Measurements from ENCODE around the gene PCDHB1.

PCDHB1 gene

DNA sequence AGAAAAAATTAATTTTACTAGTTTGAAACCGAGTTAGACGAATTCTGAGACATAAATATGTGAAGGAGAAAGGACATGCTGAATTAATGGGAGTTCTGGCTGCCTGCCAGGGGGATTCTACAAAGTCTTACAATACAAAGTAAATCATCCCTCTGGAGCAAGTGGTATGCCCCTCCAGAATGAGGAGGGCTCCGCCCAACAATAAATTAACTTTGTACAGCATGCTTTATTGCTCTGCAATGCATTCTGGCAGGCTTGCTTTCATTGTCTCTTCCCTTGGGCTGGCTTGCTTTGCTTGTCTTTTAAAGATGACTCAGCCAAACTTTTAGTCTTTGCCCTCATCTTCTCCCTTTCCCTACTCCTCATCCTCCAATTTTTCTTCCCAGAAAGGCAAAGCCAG is 11.7 kb upstream of the PCDHB1 start:
- DNase-seq (ENCODE audit: low read depth), result no peak
- TF ChIP-seq, protein P1, sequence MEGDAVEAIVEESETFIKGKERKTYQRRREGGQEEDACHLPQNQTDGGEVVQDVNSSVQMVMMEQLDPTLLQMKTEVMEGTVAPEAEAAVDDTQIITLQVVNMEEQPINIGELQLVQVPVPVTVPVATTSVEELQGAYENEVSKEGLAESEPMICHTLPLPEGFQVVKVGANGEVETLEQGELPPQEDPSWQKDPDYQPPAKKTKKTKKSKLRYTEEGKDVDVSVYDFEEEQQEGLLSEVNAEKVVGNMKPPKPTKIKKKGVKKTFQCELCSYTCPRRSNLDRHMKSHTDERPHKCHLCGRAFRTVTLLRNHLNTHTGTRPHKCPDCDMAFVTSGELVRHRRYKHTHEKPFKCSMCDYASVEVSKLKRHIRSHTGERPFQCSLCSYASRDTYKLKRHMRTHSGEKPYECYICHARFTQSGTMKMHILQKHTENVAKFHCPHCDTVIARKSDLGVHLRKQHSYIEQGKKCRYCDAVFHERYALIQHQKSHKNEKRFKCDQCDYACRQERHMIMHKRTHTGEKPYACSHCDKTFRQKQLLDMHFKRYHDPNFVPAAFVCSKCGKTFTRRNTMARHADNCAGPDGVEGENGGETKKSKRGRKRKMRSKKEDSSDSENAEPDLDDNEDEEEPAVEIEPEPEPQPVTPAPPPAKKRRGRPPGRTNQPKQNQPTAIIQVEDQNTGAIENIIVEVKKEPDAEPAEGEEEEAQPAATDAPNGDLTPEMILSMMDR (IDR thresholded peaks at IDR 0.05; ENCODE audit: insufficient read depth, low read depth, low read length, missing control alignments), result no peak
- no peak overlapping the region for H3K4me3 ChIP-seq (ENCODE audit: low read depth, low read length)

DNA sequence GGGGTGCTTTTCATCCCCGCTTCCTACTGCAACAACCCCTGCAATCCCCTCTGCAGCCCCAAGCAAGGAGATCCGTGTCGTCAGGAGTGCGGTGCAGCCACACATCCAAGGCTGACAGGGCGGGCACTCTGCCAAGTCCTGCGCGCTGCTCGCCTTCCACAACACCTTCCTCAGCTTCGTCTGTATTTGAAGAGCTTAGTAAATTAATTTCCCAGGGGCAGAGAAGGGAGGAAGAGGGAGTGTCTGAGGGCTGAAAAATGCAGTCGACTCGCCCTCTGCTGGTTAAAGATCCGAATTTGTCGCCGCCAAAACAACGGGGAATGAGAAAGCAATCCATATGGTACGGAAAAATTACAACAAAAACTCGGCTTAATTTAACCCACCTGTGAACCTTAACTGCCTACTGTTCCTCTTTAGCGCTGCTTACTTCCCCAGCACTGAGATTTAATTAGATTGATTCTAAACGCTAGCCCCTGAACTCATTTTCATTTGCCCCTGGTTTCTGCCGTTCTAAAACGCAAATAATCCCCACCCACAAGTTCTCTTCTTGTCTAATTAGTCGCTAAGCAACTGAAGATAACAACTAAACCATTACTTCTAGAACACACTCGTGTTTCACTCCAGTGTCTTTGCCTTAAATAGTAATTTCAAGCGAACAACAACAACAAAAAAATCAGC is 10.9 kb upstream of the PCDHB1 start:
- no peak overlapping the region for H3K4me3 ChIP-seq (ENCODE audit: low read depth, low read length)
- no peak for DNase-seq (ENCODE audit: low read depth)
- TF ChIP-seq, protein P1 (IDR thresholded peaks at IDR 0.05; ENCODE audit: insufficient read depth, low read depth, low read length, missing control alignments), result no peak

DNA sequence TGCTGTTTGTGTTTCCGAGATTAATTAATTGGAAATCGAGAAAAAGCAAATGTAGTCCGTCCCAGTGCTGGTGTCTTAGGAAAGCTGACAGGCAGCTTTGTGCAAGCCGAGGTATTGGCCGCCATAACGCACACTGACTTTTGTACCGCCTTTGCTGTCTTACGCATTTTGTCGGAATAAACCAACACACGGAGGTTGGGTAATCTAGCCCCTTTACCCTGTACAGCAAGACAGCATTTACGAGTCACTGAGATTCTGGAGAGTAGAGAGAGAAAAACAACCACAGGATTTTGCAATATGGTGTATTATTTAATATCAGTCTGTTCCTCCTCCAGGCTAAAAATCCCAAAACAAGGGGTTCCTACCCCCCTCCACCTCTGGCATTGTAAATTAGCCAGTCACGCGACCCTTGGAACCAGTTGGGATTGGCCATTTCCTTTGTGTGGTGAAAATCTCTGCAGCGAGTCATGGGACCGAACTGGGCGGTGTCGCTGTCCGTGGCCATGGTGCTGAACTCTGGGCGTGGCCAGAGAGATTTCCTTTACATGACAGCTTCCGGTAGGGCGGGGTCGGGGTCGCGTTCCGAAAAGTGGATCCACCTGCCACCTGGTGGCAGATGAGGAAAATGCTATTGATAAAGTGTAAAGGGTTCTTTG is 10.3 kb upstream of the PCDHB1 start:
- DNase-seq (ENCODE audit: low read depth), result peak; percentile 60
- TF ChIP-seq, protein P1 (IDR thresholded peaks at IDR 0.05; ENCODE audit: insufficient read depth, low read depth, low read length, missing control alignments), result peak; percentile 26
- no peak overlapping the region for H3K4me3 ChIP-seq (ENCODE audit: low read depth, low read length)

DNA sequence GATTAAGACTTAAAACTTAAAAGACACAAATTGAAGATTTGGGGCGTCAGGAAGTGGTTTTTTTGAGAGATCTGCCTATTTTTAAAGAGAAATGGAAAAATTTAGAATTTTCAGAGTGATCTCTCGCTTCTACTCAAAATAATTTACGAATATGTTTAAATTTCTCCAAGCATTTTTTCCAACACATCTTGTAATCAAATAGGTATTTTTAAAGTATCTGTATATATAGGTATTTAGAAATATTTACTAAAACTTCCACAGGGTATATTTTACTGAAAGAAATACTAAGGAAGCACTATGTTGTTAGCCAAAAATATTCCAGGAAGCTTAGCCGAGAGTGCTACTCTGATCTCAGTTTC is 9.8 kb upstream of the PCDHB1 start:
- DNase-seq (ENCODE audit: low read depth), result no peak
- H3K4me3 ChIP-seq (ENCODE audit: low read depth, low read length), result no peak overlapping the region
- TF ChIP-seq, protein P1 (IDR thresholded peaks at IDR 0.05; ENCODE audit: insufficient read depth, low read depth, low read length, missing control alignments), result no peak

DNA sequence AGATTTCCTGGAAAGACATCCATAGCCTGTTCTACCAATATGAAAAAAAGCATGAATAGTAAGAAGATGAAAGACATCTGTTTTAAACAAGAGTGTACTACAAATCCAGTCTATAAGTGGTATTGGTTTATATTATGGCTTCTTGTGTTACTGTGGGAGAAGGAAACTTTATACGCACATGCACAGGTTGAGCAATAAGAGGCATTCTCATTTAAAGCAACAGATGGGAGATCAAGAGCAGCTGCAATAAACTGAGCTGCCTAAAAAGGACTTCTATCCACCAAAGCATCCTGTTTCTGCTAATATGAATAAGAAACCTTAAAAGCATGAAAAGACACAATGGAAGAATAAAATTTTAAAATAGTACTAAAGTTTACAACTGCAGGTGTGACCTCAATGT is 8.6 kb upstream of the PCDHB1 start:
- DNase-seq (ENCODE audit: low read depth), result no peak
- TF ChIP-seq, protein P1 (IDR thresholded peaks at IDR 0.05; ENCODE audit: insufficient read depth, low read depth, low read length, missing control alignments), result no peak
- H3K4me3 ChIP-seq (ENCODE audit: low read depth, low read length), result no peak overlapping the region

DNA sequence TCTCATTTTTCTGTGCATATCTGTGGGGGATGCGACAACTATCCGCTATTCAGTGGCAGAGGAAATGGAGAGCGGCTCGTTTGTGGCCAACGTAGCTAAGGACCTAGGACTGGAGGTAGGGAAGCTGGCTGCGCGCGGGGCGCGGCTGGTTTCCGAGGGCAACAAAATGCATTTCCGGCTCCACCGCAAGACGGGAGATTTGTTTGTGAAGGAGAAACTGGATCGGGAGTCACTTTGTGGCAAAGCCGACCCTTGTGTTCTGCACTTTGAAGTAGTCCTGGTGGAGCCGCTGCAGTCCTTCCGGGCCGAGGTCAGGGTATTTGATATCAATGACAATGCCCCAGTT is 320 bp downstream of the PCDHB1 start:
- DNase-seq (ENCODE audit: low read depth), result no peak
- TF ChIP-seq, protein P1 (IDR thresholded peaks at IDR 0.05; ENCODE audit: insufficient read depth, low read depth, low read length, missing control alignments), result no peak
- no peak overlapping the region for H3K4me3 ChIP-seq (ENCODE audit: low read depth, low read length)

DNA sequence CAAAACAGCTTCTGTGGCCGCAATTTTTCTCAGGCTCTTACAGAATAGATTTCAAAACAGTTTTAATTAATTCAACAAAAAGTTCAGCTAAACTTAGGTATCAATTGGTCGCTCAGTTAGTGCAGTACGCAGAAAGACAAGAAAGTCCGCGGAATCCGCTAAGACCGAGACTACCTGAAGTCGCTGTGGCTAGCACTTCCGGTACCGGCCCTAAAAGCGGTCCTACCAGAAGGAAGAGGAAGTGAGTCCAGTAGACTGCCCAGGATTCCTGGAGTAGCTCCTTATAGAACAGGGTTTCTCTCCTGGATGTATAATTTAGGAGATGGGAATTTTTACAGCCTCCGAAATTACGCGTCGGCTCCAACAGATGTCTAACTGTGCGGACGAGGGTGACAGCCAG is 26.7 kb downstream of the PCDHB1 start:
- TF ChIP-seq, protein P1 (IDR thresholded peaks at IDR 0.05; ENCODE audit: insufficient read depth, low read depth, low read length, missing control alignments), result no peak
- DNase-seq (ENCODE audit: low read depth), result no peak
- no peak overlapping the region for H3K4me3 ChIP-seq (ENCODE audit: low read depth, low read length)
